GM10266 (cell line): ENCODE data around the gene ENOX1.
A peak's percentile ranks its signal among the peaks of the same experiment; 100 is the strongest.

Experiments used
- DNase-seq: peaks from one replicate; pipeline ENCODE4 v3.0.0; 2012; ENCODE audit errors: extremely low spot score
- TF ChIP-seq, protein P1 (sequence below): IDR thresholded peaks from 2 replicates; pipeline ENCODE4 v1.5.1; 2012; ENCODE audit warnings: mild to moderate bottlenecking, low read depth; ENCODE audit not compliant: control insufficient read depth, insufficient read depth; ENCODE audit errors: missing control alignments

ENOX1 gene

DNA sequence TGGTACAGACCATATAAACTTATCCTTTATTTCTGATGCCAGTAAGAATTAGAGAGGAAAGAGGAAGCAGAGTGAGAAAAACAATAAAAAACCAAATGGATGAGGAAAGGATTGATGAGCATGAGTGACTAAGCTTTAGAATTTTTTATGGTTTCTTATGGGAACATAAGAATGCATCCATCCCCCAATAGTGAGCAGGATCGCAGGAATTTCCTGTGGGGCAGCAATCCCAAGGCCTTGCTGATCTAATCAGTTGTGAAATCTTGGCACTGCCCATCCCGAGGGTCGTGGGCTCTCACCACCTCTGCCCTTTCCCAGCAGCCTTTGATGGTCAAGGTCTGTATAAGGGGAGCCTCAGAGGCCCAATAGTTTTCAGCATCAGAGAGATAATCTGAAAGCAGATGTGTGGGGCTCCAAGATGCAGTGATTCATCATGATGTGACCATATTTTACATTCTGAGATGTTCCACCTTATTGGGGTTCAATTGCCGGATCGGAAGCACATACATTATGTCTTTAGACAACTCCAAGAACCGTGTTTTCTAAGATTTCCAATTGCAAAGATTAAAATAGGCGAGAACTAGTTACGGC lies 541.3 kb downstream of the ENOX1 start:
- no peak for DNase-seq
- TF ChIP-seq, protein P1, sequence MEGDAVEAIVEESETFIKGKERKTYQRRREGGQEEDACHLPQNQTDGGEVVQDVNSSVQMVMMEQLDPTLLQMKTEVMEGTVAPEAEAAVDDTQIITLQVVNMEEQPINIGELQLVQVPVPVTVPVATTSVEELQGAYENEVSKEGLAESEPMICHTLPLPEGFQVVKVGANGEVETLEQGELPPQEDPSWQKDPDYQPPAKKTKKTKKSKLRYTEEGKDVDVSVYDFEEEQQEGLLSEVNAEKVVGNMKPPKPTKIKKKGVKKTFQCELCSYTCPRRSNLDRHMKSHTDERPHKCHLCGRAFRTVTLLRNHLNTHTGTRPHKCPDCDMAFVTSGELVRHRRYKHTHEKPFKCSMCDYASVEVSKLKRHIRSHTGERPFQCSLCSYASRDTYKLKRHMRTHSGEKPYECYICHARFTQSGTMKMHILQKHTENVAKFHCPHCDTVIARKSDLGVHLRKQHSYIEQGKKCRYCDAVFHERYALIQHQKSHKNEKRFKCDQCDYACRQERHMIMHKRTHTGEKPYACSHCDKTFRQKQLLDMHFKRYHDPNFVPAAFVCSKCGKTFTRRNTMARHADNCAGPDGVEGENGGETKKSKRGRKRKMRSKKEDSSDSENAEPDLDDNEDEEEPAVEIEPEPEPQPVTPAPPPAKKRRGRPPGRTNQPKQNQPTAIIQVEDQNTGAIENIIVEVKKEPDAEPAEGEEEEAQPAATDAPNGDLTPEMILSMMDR: no peak

- TF ChIP-seq, protein P1: no peak
- no peak for DNase-seq
Measured at GRCh38 chr13:43244481-43244880, 542.3 kb downstream of the ENOX1 start.

GRCh38 chr13:43243711-43244110 lies 543.1 kb downstream of the ENOX1 start:
- no peak for DNase-seq
- TF ChIP-seq, protein P1: no peak

- no peak for DNase-seq
- TF ChIP-seq, protein P1: no peak
Measured at GRCh38 chr13:43242040-43242439, 544.7 kb downstream of the ENOX1 start.

- peak; percentile 50 for DNase-seq
- TF ChIP-seq, protein P1: no peak
Measured at GRCh38 chr13:43240278-43240677, 546.5 kb downstream of the ENOX1 start.

GRCh38 chr13:43239275-43239840 lies 547.4 kb downstream of the ENOX1 start:
- no peak for DNase-seq
- TF ChIP-seq, protein P1: no peak

GRCh38 chr13:43238341-43239083 lies 548.3 kb downstream of the ENOX1 start:
- TF ChIP-seq, protein P1: peak; percentile 19

More at GRCh38 chr13:43238341-43239083, 548.3 kb downstream of the ENOX1 start:
- DNase-seq: no peak
